HEK293 (cell line): Measurements from ENCODE around the gene ING5.

Source experiments
- CTCF ChIP-seq: fragments of 450-650 bp; formaldehyde crosslinking; IDR thresholded peaks from 2 replicates; pipeline ENCODE4 v1.5.1; 2016; ENCODE audit warnings: missing biosample characterization, missing genetic modification characterization
- HOXC10 ChIP-seq: sonication (generic); formaldehyde crosslinking; IDR thresholded peaks from 2 replicates; pipeline ENCODE4 v1.8.1; 2023; ENCODE audit warnings: mild to moderate bottlenecking, missing genetic modification reagents
- OSR2 ChIP-seq: fragments of 450-650 bp; formaldehyde crosslinking; IDR thresholded peaks from 2 replicates; pipeline ENCODE4 v1.5.1; 2016; ENCODE audit warnings: missing biosample characterization, missing genetic modification characterization
- SALL2 ChIP-seq: fragments of 450-650 bp; formaldehyde crosslinking; IDR thresholded peaks from 2 replicates; pipeline ENCODE4 v1.5.0; 2017; ENCODE audit warnings: missing biosample characterization, mild to moderate bottlenecking, missing genetic modification characterization, borderline replicate concordance
- SP2 ChIP-seq: fragments of 450-650 bp; formaldehyde crosslinking; IDR thresholded peaks from 2 replicates; pipeline ENCODE4 v1.5.1; 2016; ENCODE audit warnings: missing biosample characterization, missing genetic modification characterization
- TCF7L2 ChIP-seq: IDR thresholded peaks from 2 replicates; pipeline ENCODE4 v1.6.1; 2011; ENCODE audit warnings: low read depth, mild to moderate bottlenecking, inconsistent platforms, low read length, moderate library complexity, borderline replicate concordance
- ZEB2 ChIP-seq: fragments of 450-650 bp; formaldehyde crosslinking; IDR thresholded peaks from 2 replicates; pipeline ENCODE4 v1.5.1; 2016; ENCODE audit warnings: missing biosample characterization, missing genetic modification characterization
- ZNF146 ChIP-seq: fragments of 450-650 bp; formaldehyde crosslinking; IDR thresholded peaks from 2 replicates; pipeline ENCODE4 v1.5.1; 2016; ENCODE audit warnings: missing biosample characterization, missing genetic modification characterization
- ZNF302 ChIP-seq: fragments of 450-650 bp; formaldehyde crosslinking; IDR thresholded peaks from 2 replicates; pipeline ENCODE4 v1.5.1; 2016; ENCODE audit warnings: missing biosample characterization, missing genetic modification characterization, low read depth
- ZNF449 ChIP-seq: fragments of 450-650 bp; formaldehyde crosslinking; IDR thresholded peaks from 2 replicates; pipeline ENCODE4 v1.5.1; 2017; ENCODE audit warnings: missing biosample characterization, mild to moderate bottlenecking, missing genetic modification characterization, moderate library complexity
- ZNF501 ChIP-seq: fragments of 450-650 bp; formaldehyde crosslinking; IDR thresholded peaks from 2 replicates; pipeline ENCODE4 v1.5.1; 2016; ENCODE audit warnings: missing biosample characterization, missing genetic modification characterization
- TF ChIP-seq, protein P1 (sequence below): fragments of 450-650 bp; formaldehyde crosslinking; IDR thresholded peaks from 2 replicates; pipeline ENCODE4 v1.5.1; 2016; ENCODE audit warnings: missing biosample characterization, missing genetic modification characterization
- TF ChIP-seq, protein P2 (sequence below): fragments of 450-650 bp; formaldehyde crosslinking; IDR thresholded peaks from 2 replicates; pipeline ENCODE4 v1.5.1; 2016; ENCODE audit warnings: missing biosample characterization, missing genetic modification characterization

GRCh38 chr2:241753493-241753892 lies 51.7 kb downstream of the ING5 start:
- TF ChIP-seq, protein P1, sequence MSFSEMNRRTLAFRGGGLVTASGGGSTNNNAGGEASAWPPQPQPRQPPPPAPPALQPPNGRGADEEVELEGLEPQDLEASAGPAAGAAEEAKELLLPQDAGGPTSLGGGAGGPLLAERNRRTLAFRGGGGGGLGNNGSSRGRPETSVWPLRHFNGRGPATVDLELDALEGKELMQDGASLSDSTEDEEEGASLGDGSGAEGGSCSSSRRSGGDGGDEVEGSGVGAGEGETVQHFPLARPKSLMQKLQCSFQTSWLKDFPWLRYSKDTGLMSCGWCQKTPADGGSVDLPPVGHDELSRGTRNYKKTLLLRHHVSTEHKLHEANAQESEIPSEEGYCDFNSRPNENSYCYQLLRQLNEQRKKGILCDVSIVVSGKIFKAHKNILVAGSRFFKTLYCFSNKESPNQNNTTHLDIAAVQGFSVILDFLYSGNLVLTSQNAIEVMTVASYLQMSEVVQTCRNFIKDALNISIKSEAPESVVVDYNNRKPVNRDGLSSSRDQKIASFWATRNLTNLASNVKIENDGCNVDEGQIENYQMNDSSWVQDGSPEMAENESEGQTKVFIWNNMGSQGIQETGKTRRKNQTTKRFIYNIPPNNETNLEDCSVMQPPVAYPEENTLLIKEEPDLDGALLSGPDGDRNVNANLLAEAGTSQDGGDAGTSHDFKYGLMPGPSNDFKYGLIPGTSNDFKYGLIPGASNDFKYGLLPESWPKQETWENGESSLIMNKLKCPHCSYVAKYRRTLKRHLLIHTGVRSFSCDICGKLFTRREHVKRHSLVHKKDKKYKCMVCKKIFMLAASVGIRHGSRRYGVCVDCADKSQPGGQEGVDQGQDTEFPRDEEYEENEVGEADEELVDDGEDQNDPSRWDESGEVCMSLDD (tag by site-specific recombination): no peak
- TF ChIP-seq ZNF501: no peak
- no peak for TF ChIP-seq CTCF (tag by site-specific recombination)
- TF ChIP-seq ZEB2: no peak
- no peak for TF ChIP-seq TCF7L2
- TF ChIP-seq ZNF449 (tag by site-specific recombination): no peak
- TF ChIP-seq OSR2: no peak
- TF ChIP-seq, protein P2, sequence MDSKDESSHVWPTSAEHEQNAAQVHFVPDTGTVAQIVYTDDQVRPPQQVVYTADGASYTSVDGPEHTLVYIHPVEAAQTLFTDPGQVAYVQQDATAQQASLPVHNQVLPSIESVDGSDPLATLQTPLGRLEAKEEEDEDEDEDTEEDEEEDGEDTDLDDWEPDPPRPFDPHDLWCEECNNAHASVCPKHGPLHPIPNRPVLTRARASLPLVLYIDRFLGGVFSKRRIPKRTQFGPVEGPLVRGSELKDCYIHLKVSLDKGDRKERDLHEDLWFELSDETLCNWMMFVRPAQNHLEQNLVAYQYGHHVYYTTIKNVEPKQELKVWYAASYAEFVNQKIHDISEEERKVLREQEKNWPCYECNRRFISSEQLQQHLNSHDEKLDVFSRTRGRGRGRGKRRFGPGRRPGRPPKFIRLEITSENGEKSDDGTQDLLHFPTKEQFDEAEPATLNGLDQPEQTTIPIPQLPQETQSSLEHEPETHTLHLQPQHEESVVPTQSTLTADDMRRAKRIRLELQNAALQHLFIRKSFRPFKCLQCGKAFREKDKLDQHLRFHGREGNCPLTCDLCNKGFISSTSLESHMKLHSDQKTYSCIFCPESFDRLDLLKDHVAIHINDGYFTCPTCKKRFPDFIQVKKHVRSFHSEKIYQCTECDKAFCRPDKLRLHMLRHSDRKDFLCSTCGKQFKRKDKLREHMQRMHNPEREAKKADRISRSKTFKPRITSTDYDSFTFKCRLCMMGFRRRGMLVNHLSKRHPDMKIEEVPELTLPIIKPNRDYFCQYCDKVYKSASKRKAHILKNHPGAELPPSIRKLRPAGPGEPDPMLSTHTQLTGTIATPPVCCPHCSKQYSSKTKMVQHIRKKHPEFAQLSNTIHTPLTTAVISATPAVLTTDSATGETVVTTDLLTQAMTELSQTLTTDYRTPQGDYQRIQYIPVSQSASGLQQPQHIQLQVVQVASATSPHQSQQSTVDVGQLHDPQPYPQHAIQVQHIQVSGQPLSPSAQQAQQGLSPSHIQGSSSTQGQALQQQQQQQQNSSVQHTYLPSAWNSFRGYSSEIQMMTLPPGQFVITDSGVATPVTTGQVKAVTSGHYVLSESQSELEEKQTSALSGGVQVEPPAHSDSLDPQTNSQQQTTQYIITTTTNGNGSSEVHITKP (tag by site-specific recombination): no peak
- no peak for TF ChIP-seq ZNF146 (tag by site-specific recombination)
- TF ChIP-seq ZNF302 (tag by site-specific recombination): no peak
- no peak for TF ChIP-seq SALL2
- no peak for TF ChIP-seq SP2 (tag by site-specific recombination)
- TF ChIP-seq HOXC10 (CRISPR knock-in tag): no peak
